IPS-NIHi11 (cell line): Measurements from ENCODE around the gene TNFRSF1B.
"Not testable (repeated sequence)": the region's sequence is repeated elsewhere in the genome, so short reads cannot be mapped to it uniquely, and the experiment has no call there.

Experiments
- DNase-seq: peaks from one replicate; pipeline ENCODE4 v3.0.0; 2012; ENCODE audit warnings: mixed read lengths, low spot score

TNFRSF1B gene

GRCh38 chr1:12219800-12220199 lies 53.0 kb downstream of the TNFRSF1B start:
- no peak for DNase-seq

GRCh38 chr1:12220890-12221289 lies 54.1 kb downstream of the TNFRSF1B start:
- DNase-seq, result no peak

- not testable (repeated sequence) for DNase-seq
Measured at GRCh38 chr1:12222700-12223099, 55.9 kb downstream of the TNFRSF1B start.

- not testable (repeated sequence) for DNase-seq
Measured at GRCh38 chr1:12224092-12224491, 57.3 kb downstream of the TNFRSF1B start.

- no peak for DNase-seq
Measured at GRCh38 chr1:12228979-12229378, 62.2 kb downstream of the TNFRSF1B start.

- DNase-seq, result no peak
Measured at GRCh38 chr1:12229386-12229834, 62.6 kb downstream of the TNFRSF1B start.

GRCh38 chr1:12229835-12230548 lies 63.2 kb downstream of the TNFRSF1B start, which contains the start of gene VPS13D:
VPS13D (plus strand) TSS chr1:12230030; CDS start chr1:12234267, 4,237 bp downstream.
- DNase-seq, result peak; percentile 97

GRCh38 chr1:12230549-12231275 lies 63.9 kb downstream of the TNFRSF1B start:
- peak; percentile 69 for DNase-seq

GRCh38 chr1:12231276-12231595 lies 64.4 kb downstream of the TNFRSF1B start:
- no peak for DNase-seq

GRCh38 chr1:12232221-12232620 lies 65.4 kb downstream of the TNFRSF1B start:
- DNase-seq, result no peak

GRCh38 chr1:12244078-12244477 lies 77.3 kb downstream of the TNFRSF1B start:
- DNase-seq, result peak; percentile 71

GRCh38 chr1:12244585-12244984 lies 77.8 kb downstream of the TNFRSF1B start:
- no peak for DNase-seq

GRCh38 chr1:12245116-12245515 lies 78.3 kb downstream of the TNFRSF1B start:
- DNase-seq, result no peak

GRCh38 chr1:12245733-12246132 lies 78.9 kb downstream of the TNFRSF1B start:
- DNase-seq, result no peak

- no peak for DNase-seq
Measured at GRCh38 chr1:12246584-12246983, 79.8 kb downstream of the TNFRSF1B start.

- no peak for DNase-seq
Measured at GRCh38 chr1:12249181-12249580, 82.4 kb downstream of the TNFRSF1B start.

- no peak for DNase-seq
Measured at GRCh38 chr1:12249748-12250147, 83.0 kb downstream of the TNFRSF1B start.

- DNase-seq, result no peak
Measured at GRCh38 chr1:12251442-12251841, 84.7 kb downstream of the TNFRSF1B start.

- no peak for DNase-seq
Measured at GRCh38 chr1:12255913-12256312, 89.1 kb downstream of the TNFRSF1B start.

GRCh38 chr1:12258272-12258671 lies 91.5 kb downstream of the TNFRSF1B start:
- DNase-seq, result no peak
